Fibroblast of pulmonary artery (primary cell): ENCODE data around the gene POLK.

ENCODE experiments used
- DNase-seq: peaks from one replicate; pipeline ENCODE4 v3.0.0-alpha.2; 2010; ENCODE audit warnings: low read depth
- H3K4me3 ChIP-seq: replicated peaks from 2 replicates; pipeline ENCODE4 v1.5.1; 2011; ENCODE audit warnings: low read depth, mild to moderate bottlenecking, control low read depth, low read length, moderate library complexity
- CTCF ChIP-seq: IDR thresholded peaks from 2 replicates; pipeline ENCODE4 v1.5.1; 2011; ENCODE audit warnings: mild to moderate bottlenecking, control low read depth, low read length, inconsistent platforms; ENCODE audit errors: missing control alignments

Gene POLK

GRCh38 chr5:75511435-75512382 is at the start of gene POLK, which contains the start of gene CERT1:
TSS of gene POLK (plus strand) at chr5:75511891.
TSS of gene CERT1 (minus strand) at chr5:75511629. CDS start at chr5:75511207, 422 bp downstream.
- DNase-seq: peak; percentile 99
- peak within 1 kb of the TSS; percentile 76 for H3K4me3 ChIP-seq
- no peak for TF ChIP-seq CTCF

GRCh38 chr5:75463726-75464125 is 48.0 kb upstream of the POLK start:
- H3K4me3 ChIP-seq: no peak overlapping the region
- no peak for TF ChIP-seq CTCF
- DNase-seq: no peak

- TF ChIP-seq CTCF: no peak
- no peak overlapping the region for H3K4me3 ChIP-seq
- DNase-seq: peak; percentile 89
These were observed 46.2 kb upstream of the POLK start for GRCh38 chr5:75465480-75465879.

- no peak for DNase-seq
These were observed 45.5 kb upstream of the POLK start for GRCh38 chr5:75466006-75466716.

GRCh38 chr5:75468593-75468992 is 43.1 kb upstream of the POLK start:
- DNase-seq: no peak
- TF ChIP-seq CTCF: no peak
- no peak overlapping the region for H3K4me3 ChIP-seq

More at GRCh38 chr5:75466006-75466716, 45.5 kb upstream of the POLK start:
- no peak overlapping the region for H3K4me3 ChIP-seq
- no peak for TF ChIP-seq CTCF

GRCh38 chr5:75469017-75469416 is 42.7 kb upstream of the POLK start:
- no peak overlapping the region for H3K4me3 ChIP-seq
- TF ChIP-seq CTCF: no peak
- DNase-seq: no peak
